DMS79 (cell line): ENCODE data around the gene PIN4.
"Not testable (repeated sequence)": the region's sequence is repeated elsewhere in the genome, so short reads cannot be mapped to it uniquely, and the experiment has no call there.

ENCODE experiments used
- DNase-seq: peaks from one replicate; lab custom pipeline; 2025; lab: John Stamatoyannopoulos, UW

Gene PIN4

DNA sequence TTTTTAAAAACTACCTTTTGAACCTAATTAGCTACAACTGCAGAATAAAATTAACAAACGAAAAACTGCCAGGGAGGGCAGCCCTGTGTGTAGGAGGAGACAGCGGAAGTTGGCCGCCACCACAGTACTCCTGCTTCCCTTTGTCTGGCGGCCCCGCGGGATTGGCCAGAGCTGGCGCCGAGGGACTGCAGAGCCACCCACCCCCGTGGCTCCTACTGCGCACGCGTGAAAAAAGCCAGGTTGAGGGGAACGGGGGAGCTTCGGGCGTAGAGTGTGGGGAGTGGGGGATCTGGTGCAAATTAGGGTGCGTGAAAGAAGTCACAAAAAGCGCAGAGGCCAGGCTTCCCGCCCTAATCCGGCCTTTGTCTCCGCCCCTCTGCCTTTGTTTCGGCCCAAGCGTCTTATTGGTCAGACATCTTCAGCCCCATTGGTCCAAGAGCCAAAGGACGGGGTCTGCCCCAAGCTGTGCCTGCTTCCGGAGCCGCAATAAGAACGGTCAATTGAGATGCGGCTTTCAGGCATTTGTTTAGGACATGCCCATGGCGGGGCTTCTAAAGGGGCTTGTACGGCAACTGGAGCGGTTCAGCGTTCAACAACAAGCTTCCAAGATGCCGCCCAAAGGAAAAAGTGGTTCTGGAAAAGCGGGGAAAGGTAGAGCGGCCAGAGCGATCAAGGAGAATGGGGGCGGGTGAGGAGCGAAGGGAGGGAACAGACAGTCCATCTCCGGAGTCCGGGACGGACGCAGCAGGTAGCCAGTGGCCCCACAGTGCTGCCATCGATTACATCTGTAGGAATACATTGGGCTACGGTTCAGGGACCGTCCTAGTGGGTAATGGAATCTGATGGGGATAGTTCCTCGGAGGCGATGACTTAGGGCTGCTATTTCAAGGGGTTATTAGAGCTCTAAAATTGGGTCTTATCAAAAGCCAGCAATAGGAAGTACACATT, at the start of gene PIN4:
TSS of gene PIN4 (plus strand) at position 580 of the 948 bp plus-strand sequence. CDS start at position 609, 29 bp downstream.
- peak; percentile 96 for DNase-seq

DNA sequence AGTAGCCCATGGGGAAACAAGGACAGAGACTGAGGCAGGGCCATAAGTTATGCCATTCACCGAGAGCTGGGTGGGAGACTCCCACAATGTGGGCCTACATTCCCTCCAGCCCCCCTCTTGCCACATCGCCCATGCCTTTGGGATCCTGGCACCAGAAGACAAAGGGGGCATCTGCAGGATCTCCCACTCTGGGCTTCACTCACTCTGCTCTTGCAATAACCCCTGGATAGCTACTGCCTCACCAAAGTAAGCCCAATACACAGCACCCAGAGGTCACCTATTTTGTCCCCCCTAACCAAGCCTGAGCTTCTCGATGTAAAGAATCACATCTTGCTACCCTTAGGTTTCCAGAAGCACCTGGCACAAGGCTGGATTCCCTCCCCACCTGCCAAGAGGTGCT, 49.1 kb upstream of the PIN4 start:
- DNase-seq, result no peak

- no peak for DNase-seq
These were observed 47.6 kb upstream of the PIN4 start for GRCh38 chrX:72133851-72134546.

DNA sequence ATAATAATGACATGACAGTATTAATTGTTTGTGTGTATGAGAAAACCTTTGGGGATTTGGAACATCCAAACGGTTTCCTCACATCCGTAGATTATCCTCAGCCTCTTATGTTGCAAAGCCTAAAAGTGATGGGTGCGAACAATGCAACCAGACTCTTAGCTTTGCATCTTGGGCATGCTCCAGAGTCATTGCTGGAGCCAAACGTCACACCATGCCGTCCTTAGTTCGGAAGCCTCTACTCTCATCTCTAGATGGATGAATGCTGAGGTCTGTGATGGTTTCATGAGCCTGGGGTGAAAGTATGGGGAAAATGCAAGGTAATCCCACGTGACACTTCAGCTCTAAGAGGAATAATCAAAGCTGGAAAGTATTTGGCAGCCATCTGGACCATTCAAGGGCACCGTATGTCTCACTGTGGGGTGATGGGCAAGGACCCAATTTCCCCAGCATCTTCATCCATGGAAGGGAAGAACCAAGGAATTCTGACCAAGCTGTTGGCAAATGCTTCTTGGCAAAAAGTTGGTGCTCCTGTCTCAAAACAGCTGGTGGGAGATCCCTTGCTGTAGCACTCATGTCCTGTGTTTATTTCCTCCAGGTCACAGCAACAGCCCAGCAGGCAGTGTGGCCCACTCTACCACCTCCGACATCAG, 43.6 kb upstream of the PIN4 start:
- no peak for DNase-seq

- no peak for DNase-seq
These were observed 42.0 kb upstream of the PIN4 start for GRCh38 chrX:72139538-72139937.

- no peak for DNase-seq
These were observed 40.1 kb upstream of the PIN4 start for GRCh38 chrX:72141372-72142004.

- DNase-seq, result peak; percentile 81
These were observed 39.3 kb upstream of the PIN4 start for GRCh38 chrX:72142094-72142793.

DNA sequence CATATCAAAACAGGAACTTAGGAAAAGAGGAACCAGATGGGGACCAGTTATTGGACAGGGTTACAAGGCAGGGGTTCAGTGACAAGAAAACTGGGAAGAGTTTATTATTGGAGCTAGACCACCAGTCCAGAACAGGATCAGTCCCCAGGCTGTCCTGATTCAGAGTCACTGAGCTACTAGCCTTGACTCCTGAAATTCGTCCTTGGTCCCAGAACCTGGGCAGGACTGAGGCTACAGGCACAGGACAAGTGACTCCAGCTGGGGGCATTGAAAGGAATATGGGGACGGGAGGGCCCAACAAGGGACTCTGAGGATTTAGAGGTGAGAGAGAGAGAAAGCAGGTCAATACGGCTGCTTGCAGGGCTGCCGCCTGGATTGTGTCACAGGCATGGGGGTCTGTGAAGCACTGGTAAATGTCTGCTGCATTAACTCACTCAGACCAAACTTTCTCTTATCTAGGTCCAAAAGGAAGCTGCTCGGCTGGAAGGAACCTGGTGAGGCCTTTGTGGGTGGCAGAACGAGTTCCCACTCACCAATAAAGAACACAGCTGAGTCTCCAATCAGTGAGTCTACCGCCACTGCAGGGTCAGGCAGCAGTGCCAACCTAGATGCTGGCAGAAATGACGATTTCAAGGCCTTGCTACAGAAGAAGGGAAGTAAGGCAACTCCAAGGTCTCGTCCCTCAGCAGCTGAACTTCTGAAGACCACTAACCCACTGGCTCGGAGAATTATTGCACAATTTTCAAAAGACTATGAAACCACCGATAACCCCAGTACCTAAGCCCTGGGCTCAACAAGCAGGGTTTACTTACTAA, 38.6 kb upstream of the PIN4 start:
- no peak for DNase-seq

DNA sequence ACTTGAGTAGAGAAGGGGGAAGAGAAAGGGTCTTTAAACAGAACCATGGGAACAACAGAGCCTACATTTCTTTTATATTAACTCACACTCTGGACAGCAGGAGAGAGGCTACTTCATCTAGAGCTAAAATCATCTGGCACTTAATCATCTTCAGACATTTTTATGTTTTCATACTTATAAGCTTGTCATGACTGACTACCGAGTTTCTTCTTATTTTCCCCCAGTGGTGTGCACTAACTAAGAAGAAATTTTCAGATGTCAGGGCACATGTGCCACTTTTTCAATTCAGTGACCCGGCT, 38.0 kb upstream of the PIN4 start:
- no peak for DNase-seq

DNA sequence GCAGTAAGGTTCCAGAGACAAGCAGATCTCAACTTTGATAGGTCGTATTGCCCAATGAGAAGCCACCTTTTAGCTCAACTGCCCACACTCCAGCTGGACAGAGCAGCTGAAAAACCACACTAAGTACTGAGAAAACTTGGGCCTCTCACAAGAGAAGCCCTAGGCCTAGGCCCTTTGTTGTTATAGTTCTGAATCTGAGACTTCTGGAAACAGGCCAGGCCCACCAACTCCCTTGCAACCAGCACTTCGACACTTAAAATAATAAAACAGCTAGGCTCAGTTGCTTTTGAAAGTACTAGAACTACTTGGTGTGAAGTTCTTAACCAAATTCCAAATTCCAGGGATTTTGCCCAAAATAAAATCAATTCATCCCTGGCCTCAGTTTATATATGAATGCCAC, 36.4 kb upstream of the PIN4 start:
- no peak for DNase-seq

GRCh38 chrX:72146527-72146926, 35.0 kb upstream of the PIN4 start:
- no peak for DNase-seq

DNA sequence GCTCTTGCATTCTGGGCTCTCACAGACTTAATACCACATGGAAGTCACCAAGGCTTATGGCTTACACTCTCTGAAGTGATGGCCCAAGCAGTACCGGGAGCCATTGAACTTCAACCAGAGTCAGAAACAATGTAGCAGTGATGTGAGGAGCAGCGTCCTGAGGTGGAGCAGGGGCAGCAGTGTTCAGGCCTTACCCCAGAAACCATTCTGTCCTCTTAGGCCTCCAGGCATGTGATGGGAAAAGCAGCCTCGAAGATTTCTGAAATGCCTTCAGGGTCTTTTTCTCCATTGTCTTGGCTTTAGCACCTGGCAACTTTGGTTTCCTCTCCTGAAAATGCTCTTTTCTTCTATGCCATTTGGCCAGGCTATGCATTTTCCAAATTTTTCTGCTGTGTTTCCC, 22.8 kb upstream of the PIN4 start:
- DNase-seq, result no peak

DNA sequence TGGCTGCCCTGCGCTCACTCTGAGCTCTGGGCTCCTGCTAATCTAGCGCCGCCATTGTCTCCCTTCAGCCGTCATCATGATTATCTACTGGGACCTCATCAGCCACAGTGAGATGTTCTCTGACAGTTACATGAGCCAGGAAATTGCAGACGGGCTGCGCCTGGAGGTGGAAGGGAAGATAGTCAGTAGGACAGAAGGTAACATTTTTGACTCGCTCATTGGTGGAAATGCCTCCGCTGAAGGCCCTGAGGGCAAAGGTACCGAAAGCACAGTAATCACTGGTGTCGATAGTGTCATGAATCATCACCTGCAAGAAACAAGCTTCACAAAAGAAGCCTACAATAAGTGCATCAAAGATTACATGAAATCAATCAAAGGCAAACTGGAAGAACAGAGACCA, 21.8 kb upstream of the PIN4 start:
- no peak for DNase-seq

GRCh38 chrX:72165551-72165950, 16.0 kb upstream of the PIN4 start:
- DNase-seq, result no peak

DNA sequence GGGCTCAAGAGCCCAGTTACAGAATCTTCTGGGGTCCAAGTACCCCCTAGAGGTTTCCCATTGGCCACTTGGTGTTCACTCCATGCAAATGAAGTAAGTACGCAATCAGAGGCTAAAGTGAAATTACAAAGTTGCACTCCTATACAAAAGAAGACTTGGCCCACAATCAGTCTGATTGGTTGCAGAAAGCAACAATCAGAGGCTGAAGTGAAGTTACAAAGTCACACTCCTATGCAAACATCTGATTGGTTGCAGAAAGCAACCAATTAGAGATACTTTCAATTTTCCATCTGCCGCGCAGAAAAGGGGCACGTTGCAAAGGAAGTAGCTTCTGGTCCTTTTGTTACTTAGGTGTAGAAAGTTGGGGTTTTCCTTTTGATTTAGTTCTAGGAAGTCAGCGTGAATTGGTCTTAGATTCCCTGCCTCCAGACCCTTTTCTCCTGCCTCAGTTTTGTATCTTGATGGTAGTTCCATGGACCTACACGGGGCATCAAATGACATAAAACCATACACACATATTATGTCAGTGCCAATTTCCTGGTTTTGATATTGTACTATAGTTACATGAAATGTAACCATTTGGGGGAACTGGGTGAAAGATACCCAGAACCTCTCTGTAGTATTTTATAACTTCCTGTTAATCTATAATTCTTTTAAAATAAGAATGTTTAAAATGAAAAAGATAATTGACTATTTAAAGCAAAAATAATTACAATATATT, 12.4 kb upstream of the PIN4 start:
- no peak for DNase-seq

- DNase-seq, result not testable (repeated sequence)
These were observed 5.3 kb upstream of the PIN4 start for GRCh38 chrX:72176289-72176688.

GRCh38 chrX:72176981-72177380, 4.6 kb upstream of the PIN4 start:
- no peak for DNase-seq

DNA sequence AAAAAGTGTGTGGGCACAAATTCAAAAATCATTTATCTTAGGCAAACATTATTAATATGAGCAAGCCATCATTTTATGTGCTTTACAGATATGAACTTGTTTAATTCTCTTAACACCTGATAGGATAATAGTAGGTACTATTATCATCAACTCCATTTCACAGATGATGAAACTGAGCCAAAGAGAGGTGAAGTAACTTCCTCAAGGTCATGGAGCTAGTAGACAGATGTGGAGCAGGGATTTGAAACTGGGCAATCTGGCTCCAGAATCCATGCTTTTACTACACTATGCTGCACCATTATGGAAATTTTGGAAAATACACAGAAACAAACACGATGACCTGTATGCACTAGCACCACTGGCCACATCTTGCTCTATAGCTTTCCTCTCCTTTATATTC, 1.0 kb upstream of the PIN4 start:
- no peak for DNase-seq

DNA sequence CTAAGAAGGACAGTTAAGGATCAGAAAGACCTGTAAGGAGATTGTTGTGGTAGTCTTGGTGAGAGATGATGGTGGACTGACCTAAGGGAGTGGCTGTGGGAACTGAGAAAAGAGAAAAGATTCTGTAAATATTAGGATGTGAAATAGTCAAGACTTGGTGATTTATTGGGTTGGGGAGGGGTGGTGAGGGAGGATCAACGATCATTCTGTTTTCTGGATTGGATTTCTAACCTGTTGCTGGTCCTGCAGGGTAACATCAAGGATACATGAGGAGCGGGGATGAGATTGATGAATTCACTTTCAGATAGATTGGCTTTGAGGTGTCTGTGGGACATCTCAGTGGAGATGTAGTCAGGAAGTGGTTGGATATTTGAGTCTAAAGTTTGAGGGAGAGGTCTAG, 1.4 kb downstream of the PIN4 start:
- DNase-seq, result no peak

DNA sequence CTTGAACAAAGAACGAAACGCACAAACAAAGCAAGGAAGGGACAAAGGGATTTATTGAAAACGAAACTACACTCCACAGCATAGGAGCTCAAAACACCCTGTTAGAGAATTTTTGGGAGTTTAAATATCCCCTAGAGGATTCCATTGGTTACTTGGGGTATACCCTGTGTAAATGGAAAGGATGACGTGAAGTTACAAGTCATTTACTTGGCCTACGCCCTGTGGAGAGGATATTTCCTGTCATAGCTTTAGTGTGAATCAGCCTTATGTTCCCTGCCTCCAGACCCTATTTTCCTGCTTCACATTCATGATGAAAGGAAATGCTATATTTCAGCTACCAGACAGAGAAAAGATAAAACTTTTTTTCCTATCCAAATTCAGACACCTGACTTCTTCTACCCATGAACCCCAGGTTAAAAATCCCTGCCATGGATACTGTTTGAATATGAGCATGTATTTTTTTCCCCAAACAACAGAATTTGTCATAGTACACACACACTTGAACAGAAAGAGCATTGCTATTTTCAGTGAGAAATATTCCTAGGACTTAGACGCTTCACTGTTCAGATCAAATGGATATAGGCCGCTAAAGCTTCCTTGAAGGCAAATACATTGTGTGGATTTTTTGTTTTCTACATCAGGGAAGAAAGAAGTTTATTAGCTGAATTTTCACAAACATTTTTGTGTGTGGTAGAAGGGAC, 20.4 kb downstream of the PIN4 start:
- DNase-seq, result no peak
